LNCaP clone FGC (cell line): Measurements from ENCODE around the gene METTL13.

ENCODE experiments used
- DNase-seq: peaks from one replicate; pipeline ENCODE4 v3.0.0-alpha.2; 2011; ENCODE audit warnings: low read depth
- H3K4me3 ChIP-seq: 2 replicates; pipeline ENCODE4 v1.5.1; 2011; ENCODE audit warnings: mild to moderate bottlenecking, low read depth, low read length, control low read depth
- CTCF ChIP-seq: IDR thresholded peaks from 2 replicates; pipeline ENCODE4 v1.5.1; 2012; ENCODE audit warnings: mild to moderate bottlenecking; ENCODE audit not compliant: control insufficient read depth, insufficient read depth; ENCODE audit errors: extremely low read depth

METTL13 gene

GRCh38 chr1:171784784-171785183 lies 3.3 kb downstream of the METTL13 start:
- no peak overlapping the region for H3K4me3 ChIP-seq
- no peak for TF ChIP-seq CTCF
- no peak for DNase-seq

GRCh38 chr1:171785766-171786165 lies 4.3 kb downstream of the METTL13 start:
- no peak for TF ChIP-seq CTCF
- no peak for DNase-seq
- H3K4me3 ChIP-seq: no peak overlapping the region

GRCh38 chr1:171786534-171786933 lies 5.1 kb downstream of the METTL13 start:
- no peak for TF ChIP-seq CTCF
- DNase-seq: no peak
- no peak overlapping the region for H3K4me3 ChIP-seq

DNA sequence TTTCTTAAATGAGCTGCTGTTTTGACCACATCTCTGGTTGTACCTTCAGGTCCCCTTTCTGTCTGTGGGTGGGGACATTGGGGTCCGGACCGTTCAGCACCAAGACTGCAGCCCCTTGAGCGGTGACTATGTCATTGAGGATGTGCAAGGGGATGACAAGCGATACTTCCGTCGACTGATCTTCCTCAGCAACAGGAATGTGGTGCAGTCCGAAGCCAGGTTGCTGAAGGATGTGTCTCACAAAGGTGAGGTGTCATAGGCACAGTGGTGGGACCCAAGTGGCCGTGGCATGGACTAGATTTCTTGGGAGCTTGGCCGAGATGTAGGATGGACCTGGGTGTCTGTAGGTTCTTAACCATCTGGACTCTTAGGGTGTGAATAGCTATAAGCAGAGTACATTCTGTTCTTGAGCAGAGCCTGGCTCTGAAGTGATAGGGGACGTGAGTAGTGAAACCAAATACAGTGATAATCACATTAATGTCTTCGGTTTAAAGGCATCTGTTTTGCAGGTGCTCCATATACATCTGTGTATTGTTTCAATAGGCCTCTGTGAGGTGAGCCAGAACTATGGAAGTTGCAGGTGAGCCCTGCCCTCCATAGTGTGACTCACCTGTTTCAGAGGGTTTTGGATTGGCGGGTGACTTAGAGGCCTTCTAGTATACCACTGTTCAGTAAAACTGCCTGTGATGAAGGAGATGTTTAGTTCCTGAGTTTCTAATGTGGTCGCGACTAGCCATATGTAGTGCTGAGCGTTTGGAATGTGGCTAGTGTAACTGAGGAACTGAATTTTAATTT lies 6.4 kb downstream of the METTL13 start:
- no peak for TF ChIP-seq CTCF
- no peak for DNase-seq
- no peak overlapping the region for H3K4me3 ChIP-seq

DNA sequence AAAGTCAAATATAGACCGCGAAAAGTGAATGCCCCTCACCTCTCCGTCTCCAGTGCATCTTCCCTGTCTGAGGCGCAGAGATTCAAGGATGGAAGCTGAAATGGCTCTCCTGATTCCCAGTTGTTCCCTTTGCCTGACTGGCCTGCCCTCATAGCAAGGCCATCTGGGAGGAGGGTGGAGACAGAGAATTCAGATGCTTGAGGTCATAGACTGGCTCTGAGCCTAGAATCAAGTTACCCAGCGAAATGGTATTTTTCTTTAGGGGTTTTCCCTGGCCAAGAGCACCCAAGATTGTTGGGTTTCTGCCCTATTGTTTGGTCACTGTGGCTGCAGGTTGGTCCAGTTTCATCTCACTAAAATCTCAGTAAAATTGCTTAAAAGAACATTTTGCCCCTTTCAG lies 7.2 kb downstream of the METTL13 start:
- TF ChIP-seq CTCF: no peak
- no peak for DNase-seq
- no peak overlapping the region for H3K4me3 ChIP-seq

GRCh38 chr1:171790318-171790717 lies 8.9 kb downstream of the METTL13 start:
- DNase-seq: no peak
- TF ChIP-seq CTCF: no peak
- no peak overlapping the region for H3K4me3 ChIP-seq
